GM18858 (cell line): ENCODE measurements around the gene SOX8.

ENCODE experiments used
- ATAC-seq: cut with Tn5 transposase; IDR thresholded peaks from one replicate; pipeline ENCODE4 v1.9.1; 2021; ENCODE audit not compliant: unreplicated experiment

SOX8 gene

DNA sequence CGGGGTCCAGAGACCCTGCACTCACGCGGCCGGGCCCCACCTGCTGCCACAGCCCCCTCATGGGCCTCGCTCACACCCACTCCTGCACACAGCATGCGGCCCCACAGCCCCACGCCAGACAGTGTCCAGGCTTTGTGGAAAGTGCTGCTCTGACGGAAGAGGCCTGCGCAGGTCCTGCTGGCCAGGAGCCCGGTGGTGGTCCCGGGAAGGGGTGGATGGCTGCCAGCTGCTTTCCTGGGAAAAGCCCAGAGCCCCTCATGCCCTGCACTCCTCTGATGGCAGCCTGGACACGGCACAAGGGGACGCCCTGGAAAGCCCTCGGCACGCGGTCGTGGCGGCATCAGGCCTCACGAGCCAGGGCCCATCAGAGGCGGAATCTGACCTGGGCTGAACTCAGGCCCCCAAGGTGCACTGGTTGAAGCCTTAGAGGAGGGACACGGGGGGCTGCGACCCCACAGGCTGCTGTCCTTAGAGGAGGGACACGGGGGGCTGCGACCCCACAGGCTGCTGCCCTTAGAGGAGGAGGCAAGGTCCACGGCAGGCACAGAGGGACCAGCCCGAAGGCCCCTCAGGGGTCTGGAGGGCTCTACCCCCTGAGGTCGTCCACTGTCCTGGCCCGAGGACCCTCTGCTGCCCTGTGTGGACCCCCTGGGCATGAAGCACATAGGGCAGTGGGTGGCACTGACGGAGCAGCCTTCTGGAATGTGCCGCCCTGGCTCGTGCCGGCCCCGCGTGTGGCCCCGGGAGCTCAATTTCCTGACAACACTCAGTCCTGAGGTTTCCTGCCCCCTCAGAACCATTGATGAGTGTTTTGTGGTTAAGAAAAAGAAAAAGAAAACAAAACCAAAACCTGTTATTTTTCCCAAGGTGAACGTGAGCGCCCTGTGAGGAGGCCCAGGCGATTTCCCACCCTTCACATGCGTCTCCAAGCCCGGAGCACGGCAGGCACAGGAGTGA, 22.1 kb downstream of the SOX8 start:
- ATAC-seq = no peak

DNA sequence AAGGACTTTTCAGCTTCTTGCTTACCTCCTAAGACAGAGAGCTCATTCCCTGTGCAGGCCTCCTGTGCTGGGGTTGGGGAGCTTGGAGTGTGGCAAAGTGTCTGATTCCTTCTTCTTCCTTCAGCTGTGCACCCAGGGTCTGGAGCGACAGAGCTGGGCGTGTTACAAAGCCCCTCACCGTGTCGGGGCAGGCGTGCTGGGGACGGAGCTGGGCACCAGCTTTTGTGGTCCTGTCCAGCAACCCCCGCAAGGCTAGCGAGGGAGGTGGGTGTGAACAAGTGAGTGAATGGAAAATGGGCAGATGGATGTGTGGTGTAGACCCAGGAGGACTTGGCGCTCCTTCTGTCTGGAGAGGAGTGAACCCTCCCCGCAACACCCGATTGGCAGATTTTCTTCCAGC, 23.7 kb downstream of the SOX8 start:
- no peak for ATAC-seq

DNA sequence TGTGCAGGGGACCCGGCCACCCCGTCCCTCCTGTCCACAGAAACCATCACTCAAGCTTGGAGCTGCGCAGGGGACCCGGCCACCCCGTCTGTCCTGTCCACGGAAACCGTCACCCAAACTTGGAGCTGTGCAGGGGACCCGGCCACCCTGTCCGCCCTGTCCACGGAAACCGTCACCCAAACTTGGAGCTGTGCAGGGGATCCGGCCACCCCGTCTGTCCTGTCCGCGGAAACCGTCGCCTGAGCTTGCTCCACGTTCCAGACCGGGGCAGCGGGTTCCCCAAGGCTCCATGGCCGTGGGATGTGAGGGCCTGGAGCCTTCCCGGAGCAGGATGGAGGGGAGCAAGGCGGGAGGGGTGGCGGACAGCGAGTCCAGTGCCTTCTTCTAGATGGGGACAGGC, 25.2 kb downstream of the SOX8 start:
- no peak for ATAC-seq

GRCh38 chr16:1007284-1007850, 25.8 kb downstream of the SOX8 start:
- no peak for ATAC-seq

DNA sequence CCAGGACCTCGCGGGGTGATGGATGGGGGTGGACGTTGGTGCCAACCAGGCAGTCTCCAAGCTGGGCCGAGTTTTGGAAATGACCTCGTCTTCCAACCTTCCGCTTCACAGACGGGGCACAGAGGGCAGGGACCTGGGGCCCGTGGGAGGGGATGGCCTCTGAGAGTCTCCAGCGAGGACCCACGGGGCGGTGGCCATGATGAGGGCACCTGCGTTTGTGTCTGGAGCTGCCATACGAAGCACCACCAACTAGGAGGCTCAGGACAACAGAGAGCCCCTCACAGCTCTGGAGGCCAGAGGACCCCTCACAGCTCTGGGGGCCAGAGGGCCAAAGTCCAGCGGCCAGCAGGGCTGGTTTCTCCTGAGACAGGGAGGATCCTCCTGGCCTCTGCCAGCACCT, 26.5 kb downstream of the SOX8 start:
- no peak for ATAC-seq

- no peak for ATAC-seq
Measured at GRCh38 chr16:1009358-1010150, 28.0 kb downstream of the SOX8 start.

DNA sequence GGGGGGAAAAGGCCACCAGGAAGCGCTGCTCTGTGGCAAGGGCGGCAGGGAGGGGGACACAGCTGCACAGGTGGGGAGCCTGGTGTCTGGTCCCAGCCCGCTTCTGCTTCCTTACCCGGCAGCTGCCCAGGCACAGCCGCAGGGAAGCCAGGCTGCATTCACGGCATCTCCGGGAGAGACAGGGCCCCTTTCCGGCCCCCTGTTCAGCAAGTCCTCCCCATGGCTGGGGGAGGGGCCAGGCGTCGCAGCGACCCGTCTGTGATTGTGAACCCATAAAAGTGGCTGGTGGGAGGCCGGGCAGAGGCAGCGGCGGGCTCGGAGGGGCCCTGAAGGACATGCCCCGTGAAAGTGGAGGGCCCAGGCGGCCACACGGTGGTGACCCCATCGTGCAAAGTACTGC, 28.7 kb downstream of the SOX8 start:
- ATAC-seq = no peak

DNA sequence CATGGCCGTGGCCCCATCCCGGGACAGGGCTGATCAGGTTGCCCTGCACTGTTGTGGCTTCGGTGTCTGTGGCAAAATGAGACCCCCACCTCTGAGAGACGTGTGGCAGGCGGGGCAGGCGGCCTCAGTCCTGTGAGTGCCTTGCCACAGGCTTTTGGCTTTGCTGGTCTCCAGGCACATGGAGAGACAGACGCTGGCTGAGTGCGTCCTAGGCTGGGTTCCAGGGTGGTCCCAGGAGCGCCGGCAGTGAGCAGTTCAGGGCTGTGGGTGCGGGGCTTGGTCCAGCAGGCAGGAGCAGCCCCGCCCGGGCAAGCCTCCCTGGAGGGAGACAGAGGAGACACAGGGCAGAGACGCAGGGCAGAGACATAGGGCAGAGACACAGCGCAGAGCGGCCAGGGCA, 29.2 kb downstream of the SOX8 start:
- ATAC-seq = no peak

GRCh38 chr16:1011316-1012082, 29.9 kb downstream of the SOX8 start:
- no peak for ATAC-seq

- ATAC-seq = no peak
Measured at GRCh38 chr16:1012135-1012534, 30.6 kb downstream of the SOX8 start.

DNA sequence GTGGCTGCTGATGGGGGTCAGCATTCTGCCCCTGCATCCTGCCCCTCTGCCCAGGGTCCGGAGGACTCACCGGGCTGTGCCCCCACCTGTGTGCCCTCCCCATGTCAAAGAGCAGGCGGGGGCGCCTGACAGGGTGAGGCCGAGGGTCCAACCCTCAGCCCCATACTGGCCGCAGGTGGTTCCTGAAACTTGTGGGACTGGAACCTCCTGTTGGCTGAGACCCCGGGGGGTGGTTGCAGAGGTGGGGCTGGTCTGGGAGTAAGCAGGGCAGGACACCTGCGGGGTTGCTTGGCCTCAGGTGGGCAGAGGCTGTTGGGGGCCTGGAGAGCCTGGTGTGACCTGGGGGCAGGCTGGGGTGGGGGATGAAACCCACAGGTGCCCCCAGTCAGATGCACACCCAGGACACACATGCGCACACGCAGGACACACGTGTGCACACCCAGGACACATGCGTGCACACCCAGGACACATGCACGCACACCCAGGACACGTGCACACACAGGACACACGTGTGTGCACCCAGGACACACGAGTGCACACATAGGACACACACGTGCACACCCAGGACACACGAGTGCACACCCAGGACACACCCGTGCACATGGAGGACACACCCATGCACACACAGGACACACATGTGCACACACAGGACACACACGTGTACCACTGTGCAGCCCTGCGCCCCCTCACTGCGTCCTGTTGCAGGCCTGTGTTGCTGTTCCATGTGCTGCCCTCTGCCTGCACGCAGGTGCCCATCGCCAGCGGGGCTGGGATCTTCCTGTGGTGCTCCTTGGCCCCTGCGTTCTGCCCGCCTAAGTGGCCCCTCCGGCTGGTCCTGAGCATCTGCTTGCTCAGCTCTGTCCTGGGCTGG, 31.4 kb downstream of the SOX8 start:
- no peak for ATAC-seq

GRCh38 chr16:1013593-1013900, 32.0 kb downstream of the SOX8 start:
- ATAC-seq = no peak

DNA sequence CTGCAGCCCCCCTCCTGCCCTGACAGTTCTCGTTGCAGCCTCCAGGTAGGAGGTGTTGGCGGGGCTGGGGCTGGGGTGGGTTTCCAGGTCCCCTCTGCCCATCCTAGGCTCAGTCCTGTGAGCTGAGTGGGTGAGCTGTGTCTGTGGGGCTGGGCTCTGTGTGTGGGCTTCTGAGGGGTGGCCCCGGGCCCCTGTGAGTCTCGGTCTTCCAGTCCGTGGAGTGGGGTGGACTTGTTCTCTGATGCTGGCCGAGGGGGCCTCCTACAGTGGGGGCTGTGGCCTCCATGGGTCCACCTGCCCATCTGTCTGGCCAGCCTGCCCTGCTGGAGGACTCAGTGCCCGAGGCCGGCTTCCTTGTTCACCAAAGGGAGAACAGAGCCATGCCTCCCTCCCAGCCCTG, 32.7 kb downstream of the SOX8 start:
- no peak for ATAC-seq

GRCh38 chr16:1014771-1015495, 33.4 kb downstream of the SOX8 start:
- ATAC-seq = no peak

DNA sequence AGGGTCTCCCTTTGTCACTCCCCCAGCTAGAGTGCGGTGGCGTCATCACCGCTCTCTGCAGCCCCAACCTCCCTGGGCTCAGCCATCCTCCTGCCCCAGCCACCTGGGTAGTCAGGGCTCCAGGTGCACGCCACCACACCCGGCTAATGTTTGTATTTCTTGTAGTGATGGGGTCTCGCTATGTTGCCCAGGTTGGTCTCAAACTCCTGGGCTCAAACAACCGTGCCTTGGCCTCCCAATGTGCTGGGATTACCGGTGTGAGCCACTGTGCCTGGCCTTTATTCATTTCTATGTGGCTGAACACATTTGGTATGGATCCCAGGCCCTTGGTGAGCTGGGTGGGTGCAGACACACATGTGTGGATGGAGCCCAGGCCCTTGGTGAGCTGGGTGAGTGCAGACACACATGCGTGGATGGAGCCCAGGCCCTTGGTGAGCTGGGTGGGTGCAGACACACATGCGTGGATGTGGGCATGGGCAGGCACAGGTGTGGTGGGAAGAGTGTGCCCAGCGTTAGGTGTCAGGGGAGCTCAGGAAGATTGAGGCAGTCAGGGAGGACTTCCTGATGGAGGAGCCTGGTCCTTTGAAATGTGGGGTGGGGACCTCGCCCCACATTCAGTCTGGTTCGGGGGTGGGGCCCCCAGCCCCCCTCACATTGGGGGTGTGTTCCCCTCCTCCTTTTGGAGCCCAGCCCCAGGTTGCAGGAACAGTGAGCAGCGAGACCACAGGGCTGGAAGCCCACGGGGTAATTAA, 37.1 kb downstream of the SOX8 start:
- no peak for ATAC-seq

DNA sequence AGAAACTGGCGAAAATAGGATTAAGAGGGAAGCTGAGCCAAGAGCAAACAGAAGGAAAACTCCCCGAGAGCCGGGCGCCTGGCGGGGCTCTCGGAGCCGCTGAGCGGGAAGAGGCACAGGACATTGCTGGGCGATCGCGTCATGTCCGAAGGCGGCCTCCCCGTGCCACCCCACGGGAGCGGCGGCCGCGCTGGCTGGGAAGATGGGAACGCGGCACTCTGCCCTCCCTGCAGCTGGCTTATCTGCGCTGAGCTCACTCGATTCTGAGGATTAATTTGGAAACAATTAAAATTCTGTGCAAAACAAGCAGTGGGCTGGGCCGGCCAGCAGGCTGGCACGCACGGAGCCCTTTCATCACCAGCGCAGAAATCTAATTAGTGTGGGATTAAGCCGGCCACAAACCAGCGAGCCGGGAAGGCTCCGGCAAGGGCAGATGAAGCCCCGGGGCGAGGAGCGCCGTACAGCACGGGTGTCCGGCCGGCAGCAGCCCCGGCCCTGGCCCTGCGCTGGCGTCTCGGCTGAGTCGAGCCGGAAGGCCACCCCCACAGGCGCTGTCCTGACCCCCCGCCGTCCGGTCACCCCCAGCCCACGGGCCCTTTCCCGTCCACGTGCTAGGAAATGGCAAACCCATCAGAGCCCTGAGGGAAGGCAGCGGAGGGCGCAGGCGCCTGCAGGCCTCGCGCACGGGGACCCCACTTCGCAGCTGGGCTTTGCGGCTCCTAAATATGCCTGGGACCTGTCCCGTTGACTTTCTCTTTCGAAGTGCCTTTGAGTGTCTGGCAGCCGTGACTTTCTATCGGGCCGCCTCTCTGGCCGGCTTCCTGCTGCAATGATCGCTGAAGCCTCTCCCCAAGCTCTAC, 37.9 kb downstream of the SOX8 start:
- no peak for ATAC-seq

- ATAC-seq = no peak
Measured at GRCh38 chr16:1020091-1020399, 38.5 kb downstream of the SOX8 start.

GRCh38 chr16:1020591-1020990, 39.0 kb downstream of the SOX8 start:
- ATAC-seq = no peak
